ENCODE data around the gene ACAD10. TPM values are rescaled to one million over a fixed set of nuclear protein-coding genes. Genes with fewer than 3 reads are reported as not detected.

The ACAD10 gene
- total and polyA plus RNA-seq, 12 donors = 14.7 to 65.5 (median 40.7) TPM

GRCh38 chr12:111780615-111781014 is 94.8 kb downstream of the ACAD10 start:
- intact Hi-C loops (cut with DNase I) = no loop called here

GRCh38 chr12:111781085-111781658 is 95.3 kb downstream of the ACAD10 start:
- 80 to 100% (median 97%) methylated on average over 1 to 2 of the region's 2 CpGs for WGBS, 4 donors
- Histone ChIP-seq H3K27me3 (no peaks in the 10 kb centered on the region), H3K27ac (no peak overlapping the region), H3K4me1 (replicated peaks in 1 of 2) (peaks cover 7 to 18% of the 10 kb centered on the region in 2 donors), H3K9me3 (replicated peaks in 1 of 3) (no peaks in the 10 kb centered on the region), H3K4me3 (no peak overlapping the region), H3K36me3 (replicated peaks in 1 of 2) (peaks cover 0 to 40% of the 10 kb centered on the region in 2 donors)
- no peak for DNase-seq
- no peak for TF ChIP-seq CTCF (IDR thresholded peaks at IDR 0.05)
- TF ChIP-seq POLR2A (IDR thresholded peaks at IDR 0.05) = no peak
- intact Hi-C loops (cut with DNase I) = no loop called here

More at GRCh38 chr12:111780615-111781014, 94.8 kb downstream of the ACAD10 start:
- peaks cover 13 to 24% of the 10 kb centered on the region in 2 donors for H3K4me1 ChIP-seq (replicated peaks in 1 of 2)
- TF ChIP-seq POLR2A (IDR thresholded peaks at IDR 0.05) = no peak
- TF ChIP-seq CTCF (IDR thresholded peaks at IDR 0.05) = no peak
- H3K4me3 ChIP-seq = no peak overlapping the region
- peak overlapping the region in 1 of 5 donors; percentile 17 for H3K27ac ChIP-seq
- no peak for DNase-seq
- peaks cover 0 to 38% of the 10 kb centered on the region in 2 donors for H3K36me3 ChIP-seq (replicated peaks in 1 of 2)
- no peaks in the 10 kb centered on the region for H3K9me3 ChIP-seq (replicated peaks in 1 of 3)
- 84 to 91% (median 87%) methylated on average over 5 of the region's 5 CpGs for WGBS, 4 donors
- no peaks in the 10 kb centered on the region for H3K27me3 ChIP-seq

GRCh38 chr12:111783046-111783445 is 97.2 kb downstream of the ACAD10 start:
- intact Hi-C loops (cut with DNase I) = no loop called here
- no peak for DNase-seq
- WGBS, 4 donors = 88 to 97% (median 91%) methylated on average over 14 to 17 of the region's 17 CpGs
- TF ChIP-seq CTCF (IDR thresholded peaks at IDR 0.05) = no peak
- no peak for TF ChIP-seq POLR2A (IDR thresholded peaks at IDR 0.05)
- H3K4me1 ChIP-seq (replicated peaks in 1 of 2) = peaks cover 2 to 5% of the 10 kb centered on the region in 2 donors
- peaks cover 0 to 49% of the 10 kb centered on the region in 2 donors for H3K36me3 ChIP-seq (replicated peaks in 1 of 2)
- no peak overlapping the region for H3K4me3 ChIP-seq
- H3K9me3 ChIP-seq (replicated peaks in 1 of 3) = no peaks in the 10 kb centered on the region
- H3K27ac ChIP-seq = no peak overlapping the region
- no peaks in the 10 kb centered on the region for H3K27me3 ChIP-seq

GRCh38 chr12:111784953-111785352 is 99.1 kb downstream of the ACAD10 start:
- H3K36me3 ChIP-seq (replicated peaks in 1 of 2) = peaks cover 0 to 54% of the 10 kb centered on the region in 2 donors
- DNase-seq = no peak
- intact Hi-C loops (cut with DNase I) = no loop called here
- H3K4me3 ChIP-seq = no peak overlapping the region
- peak overlapping the region in 3 of 5 donors; percentile 21 to 70 (median 59) for H3K27ac ChIP-seq
- WGBS, 4 donors = 87 to 100% (median 97%) methylated on average over 4 of the region's 4 CpGs
- H3K27me3 ChIP-seq = no peaks in the 10 kb centered on the region
- H3K9me3 ChIP-seq (replicated peaks in 1 of 3) = no peaks in the 10 kb centered on the region
- peaks cover 12% of the 10 kb centered on the region in 2 donors for H3K4me1 ChIP-seq (replicated peaks in 1 of 2)
- TF ChIP-seq CTCF (IDR thresholded peaks at IDR 0.05) (no peak), POLR2A (IDR thresholded peaks at IDR 0.05) (no peak)

Measured in adrenal gland (tissue), 12 donors.